ENCODE results near the gene KCNT1.
A peak's percentile ranks its signal among the peaks of the same experiment; 100 is the strongest.
"Not testable (repeated sequence)": the region's sequence is repeated elsewhere in the genome, so short reads cannot be mapped to it uniquely, and the experiment has no call there.

The KCNT1 gene

GRCh38 chr9:135701959-135702721, at the start of gene KCNT1:
Gene KCNT1 (plus strand): TSS chr9:135702185. CDS start chr9:135702259, 74 bp downstream.
- peak; percentile 69 for DNase-seq

DNA sequence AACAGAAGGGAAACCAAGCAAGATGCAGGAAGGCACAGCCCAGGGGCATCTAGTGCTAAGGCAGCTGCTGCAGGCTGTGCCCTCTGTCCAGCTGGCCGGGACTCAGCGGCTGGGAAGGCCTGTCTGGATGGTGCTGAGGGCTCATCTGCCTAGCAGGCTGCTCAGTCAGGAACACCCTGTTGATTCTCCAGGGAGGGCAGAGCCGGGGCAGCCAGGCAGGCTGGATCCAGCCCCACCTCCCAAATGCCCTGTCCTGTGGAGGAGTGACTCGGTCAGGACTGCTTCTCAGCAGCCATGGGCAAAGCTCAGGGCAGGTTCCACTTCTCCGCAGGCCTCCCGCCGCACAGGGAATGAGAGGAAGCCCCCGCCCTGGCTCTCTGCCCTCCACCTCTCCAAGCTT, 46.7 kb upstream of the KCNT1 start:
- DNase-seq: no peak

GRCh38 chr9:135657416-135657815, 44.6 kb upstream of the KCNT1 start:
- no peak for DNase-seq

- no peak for DNase-seq
Observed at GRCh38 chr9:135659252-135659651, 42.7 kb upstream of the KCNT1 start.

- DNase-seq: no peak
Observed at GRCh38 chr9:135660407-135660806, 41.6 kb upstream of the KCNT1 start.

GRCh38 chr9:135661816-135662560, 40.0 kb upstream of the KCNT1 start:
- DNase-seq: no peak

DNA sequence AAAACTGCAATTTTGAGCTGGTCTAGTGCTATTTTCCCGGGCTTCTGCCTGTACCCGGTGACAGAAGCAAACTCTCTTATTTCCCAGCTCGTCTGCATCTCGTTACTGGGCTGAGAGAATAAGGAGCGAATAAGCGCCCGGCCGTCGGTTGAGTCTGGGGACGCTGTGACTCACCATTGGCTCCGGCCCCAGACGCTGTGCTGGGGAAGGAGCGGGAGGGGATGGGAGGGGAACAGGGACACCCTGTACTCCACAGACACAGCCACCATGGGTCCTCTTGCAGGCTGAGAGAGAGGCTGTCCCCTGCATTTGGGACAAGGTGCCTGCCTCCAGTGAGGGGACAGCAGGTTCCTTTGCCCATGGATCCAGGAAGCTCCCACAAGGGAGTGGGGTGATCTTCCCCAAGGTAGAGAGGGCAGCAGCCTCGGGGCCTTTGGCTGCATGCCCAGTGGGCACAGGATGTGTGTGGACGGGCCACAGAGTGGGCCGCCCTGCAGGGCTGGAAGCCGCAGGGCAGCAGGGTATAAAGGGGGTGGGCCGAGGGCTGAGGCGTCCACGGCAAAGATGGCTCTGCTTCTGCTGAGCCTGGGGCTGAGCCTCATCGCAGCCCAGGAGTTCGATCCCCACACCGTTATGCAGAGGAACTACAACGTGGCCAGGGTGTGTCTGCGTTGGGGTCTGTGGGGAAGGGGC, 39.1 kb upstream of the KCNT1 start, which contains the start of gene LCN9:
LCN9 (plus strand) TSS at position 552 of the 693 bp plus-strand sequence; CDS start at position 565, 13 bp downstream.
- DNase-seq: no peak

- no peak for DNase-seq
Observed at GRCh38 chr9:135663451-135663770, 38.6 kb upstream of the KCNT1 start.

GRCh38 chr9:135663857-135664256, 38.1 kb upstream of the KCNT1 start:
- DNase-seq: no peak

GRCh38 chr9:135664266-135664665, 37.7 kb upstream of the KCNT1 start:
- no peak for DNase-seq

- DNase-seq: no peak
Observed at GRCh38 chr9:135664801-135665794, 36.9 kb upstream of the KCNT1 start.

DNA sequence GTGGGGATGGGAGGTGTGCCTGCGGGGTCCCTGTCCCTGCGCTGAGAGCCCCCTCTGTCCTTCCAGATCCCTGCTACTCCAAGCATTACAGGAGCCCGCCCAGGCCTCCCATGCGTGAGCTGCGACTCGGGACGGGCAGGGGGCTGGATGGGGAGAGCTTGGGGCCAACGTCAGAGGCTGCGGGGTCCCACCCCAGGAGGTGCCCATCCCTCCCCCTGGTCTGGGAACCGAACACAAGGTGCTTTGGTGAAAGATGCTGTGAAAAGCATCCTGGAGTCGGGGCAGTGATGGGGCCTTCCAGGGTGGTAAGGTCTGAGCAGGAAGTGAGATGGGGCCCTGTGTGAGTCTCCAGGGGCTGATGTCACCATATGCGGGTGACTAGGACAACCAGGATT, 36.2 kb upstream of the KCNT1 start:
- DNase-seq: no peak

GRCh38 chr9:135666534-135667462, 35.2 kb upstream of the KCNT1 start:
- DNase-seq: no peak

- no peak for DNase-seq
Observed at GRCh38 chr9:135667463-135668001, 34.5 kb upstream of the KCNT1 start.

GRCh38 chr9:135669018-135669417, 33.0 kb upstream of the KCNT1 start:
- DNase-seq: not testable (repeated sequence)

- no peak for DNase-seq
Observed at GRCh38 chr9:135669616-135670285, 32.2 kb upstream of the KCNT1 start.

GRCh38 chr9:135670721-135671590, 31.0 kb upstream of the KCNT1 start:
- DNase-seq: no peak

DNA sequence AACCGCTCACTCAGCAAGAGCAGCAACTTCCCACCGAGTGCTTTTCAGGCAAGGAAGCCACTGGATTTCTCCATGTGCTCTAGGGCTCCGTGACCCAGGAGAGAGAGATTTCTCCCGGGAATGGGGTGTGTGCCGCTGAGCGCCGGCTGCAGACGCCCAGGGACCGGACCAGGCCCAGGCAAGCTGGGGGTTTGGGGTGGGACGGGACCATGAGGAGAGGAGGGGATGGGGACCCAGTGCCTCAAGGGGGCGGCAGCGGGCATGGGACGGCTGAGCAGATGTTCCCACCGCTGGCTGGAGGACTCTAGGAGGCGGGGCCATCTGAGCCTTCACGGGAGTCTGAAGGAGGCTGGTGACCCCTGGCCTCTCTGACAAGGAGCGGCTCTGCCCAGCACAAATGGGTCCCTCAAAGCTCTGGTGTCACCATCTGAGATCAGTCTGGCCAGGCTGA, 30.4 kb upstream of the KCNT1 start:
- DNase-seq: no peak

DNA sequence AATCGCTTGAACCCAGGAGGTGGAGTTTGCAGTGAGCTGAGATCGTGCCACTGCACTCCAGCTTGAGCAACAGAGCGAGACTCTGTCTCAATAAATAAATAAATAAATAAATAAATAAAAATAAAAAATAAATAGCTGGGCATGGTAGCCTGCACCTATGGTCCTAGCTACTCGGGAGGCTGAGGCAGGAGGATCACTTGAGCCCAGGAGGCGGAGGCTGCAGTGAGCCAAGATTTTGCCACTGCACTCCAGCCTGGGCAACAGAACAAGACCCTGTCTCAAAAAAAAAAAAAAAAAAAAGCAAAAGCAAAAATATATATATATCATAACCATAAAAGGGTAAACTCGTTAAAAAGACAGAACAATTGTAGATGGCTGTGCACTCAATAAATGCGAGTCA, 29.2 kb upstream of the KCNT1 start:
- not testable (repeated sequence) for DNase-seq
